Measurements from ENCODE around the gene PLCB4.

The PLCB4 gene

DNA sequence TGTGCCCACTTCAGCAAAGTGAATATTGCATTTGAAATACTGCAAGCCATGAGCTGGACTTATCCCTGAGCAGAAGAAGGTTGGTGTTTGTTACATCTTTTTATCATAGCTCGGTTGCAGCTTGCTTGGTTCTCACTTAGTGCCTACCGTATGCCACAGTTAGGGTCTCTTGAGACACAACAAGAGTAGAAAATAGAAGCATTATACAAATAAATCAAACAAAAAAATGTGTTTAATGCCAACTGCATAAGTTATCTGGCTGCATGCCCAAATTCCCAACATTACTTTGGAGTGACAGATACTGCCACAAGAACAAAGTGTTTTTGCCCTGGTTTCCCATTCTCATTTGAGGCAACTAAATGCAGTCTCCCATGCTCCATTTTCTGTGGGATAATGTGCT is 391.6 kb downstream of the PLCB4 start:
- H3K9ac ChIP-seq (ENCODE audit: low read length): no peak overlapping the region
- H3K4me3 ChIP-seq (ENCODE audit: low read length): no peak overlapping the region
- H3K9me3 ChIP-seq (ENCODE audit: control insufficient read depth, low read length): no peaks in the 10 kb centered on the region
- no peaks in the 10 kb centered on the region for H3K36me3 ChIP-seq (ENCODE audit: control insufficient read depth, insufficient read depth, low read length)
- H3K27me3 ChIP-seq (ENCODE audit: control insufficient read depth, insufficient read depth, low read length): no peaks in the 10 kb centered on the region
- no peaks in the 10 kb centered on the region for H3K4me1 ChIP-seq (ENCODE audit: control insufficient read depth, insufficient read depth, low read length)

GRCh38 chr20:9467995-9468394 is 399.1 kb downstream of the PLCB4 start:
- no peaks in the 10 kb centered on the region for H3K9me3 ChIP-seq (ENCODE audit: control insufficient read depth, low read length)

DNA sequence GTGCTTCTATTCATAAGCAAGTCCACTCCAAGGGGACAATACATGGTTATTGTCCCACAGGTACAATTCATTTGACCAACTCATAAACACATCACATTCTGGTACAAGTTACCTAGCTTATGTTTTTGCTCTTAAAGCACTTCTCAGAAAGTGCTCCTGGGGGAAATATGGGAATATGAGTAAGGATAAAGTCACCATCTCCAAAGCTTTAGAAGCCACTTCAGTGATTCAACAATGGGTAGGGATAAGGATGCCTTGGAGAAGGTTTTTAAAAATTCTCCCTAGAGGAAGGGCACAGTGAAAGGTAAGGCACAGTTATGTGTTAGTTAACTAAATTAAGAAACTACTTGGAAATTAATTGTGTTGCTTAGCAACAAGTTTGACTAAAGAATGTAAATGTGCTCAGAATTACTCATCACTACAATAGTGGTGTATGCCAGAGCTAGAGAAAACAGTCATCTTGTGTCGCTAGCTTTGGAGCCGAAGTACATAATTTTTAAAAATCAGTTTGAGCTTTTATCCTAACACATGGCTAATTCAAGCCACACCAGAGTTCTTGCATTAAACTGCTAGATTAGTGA is 406.0 kb downstream of the PLCB4 start:
- H3K9ac ChIP-seq (ENCODE audit: low read length): no peak overlapping the region
- no peaks in the 10 kb centered on the region for H3K9me3 ChIP-seq (ENCODE audit: control insufficient read depth, low read length)
- H3K4me1 ChIP-seq (ENCODE audit: control insufficient read depth, insufficient read depth, low read length): no peaks in the 10 kb centered on the region
- H3K27me3 ChIP-seq (ENCODE audit: control insufficient read depth, insufficient read depth, low read length): no peaks in the 10 kb centered on the region
- H3K4me3 ChIP-seq (ENCODE audit: low read length): no peak overlapping the region
- H3K36me3 ChIP-seq (ENCODE audit: control insufficient read depth, insufficient read depth, low read length): no peaks in the 10 kb centered on the region

More at GRCh38 chr20:9467995-9468394, 399.1 kb downstream of the PLCB4 start:
- Histone ChIP-seq H3K4me3 (ENCODE audit: low read length) (no peak overlapping the region), H3K36me3 (ENCODE audit: control insufficient read depth, insufficient read depth, low read length) (no peaks in the 10 kb centered on the region), H3K4me1 (ENCODE audit: control insufficient read depth, insufficient read depth, low read length) (no peaks in the 10 kb centered on the region), H3K27me3 (ENCODE audit: control insufficient read depth, insufficient read depth, low read length) (no peaks in the 10 kb centered on the region), H3K9ac (ENCODE audit: low read length) (no peak overlapping the region)

GRCh38 chr20:9475456-9475855 is 406.6 kb downstream of the PLCB4 start:
- Histone ChIP-seq H3K9ac (ENCODE audit: low read length) (no peak overlapping the region), H3K36me3 (ENCODE audit: control insufficient read depth, insufficient read depth, low read length) (no peaks in the 10 kb centered on the region), H3K4me3 (ENCODE audit: low read length) (no peak overlapping the region), H3K27me3 (ENCODE audit: control insufficient read depth, insufficient read depth, low read length) (no peaks in the 10 kb centered on the region), H3K9me3 (ENCODE audit: control insufficient read depth, low read length) (no peaks in the 10 kb centered on the region), H3K4me1 (ENCODE audit: control insufficient read depth, insufficient read depth, low read length) (no peaks in the 10 kb centered on the region)

DNA sequence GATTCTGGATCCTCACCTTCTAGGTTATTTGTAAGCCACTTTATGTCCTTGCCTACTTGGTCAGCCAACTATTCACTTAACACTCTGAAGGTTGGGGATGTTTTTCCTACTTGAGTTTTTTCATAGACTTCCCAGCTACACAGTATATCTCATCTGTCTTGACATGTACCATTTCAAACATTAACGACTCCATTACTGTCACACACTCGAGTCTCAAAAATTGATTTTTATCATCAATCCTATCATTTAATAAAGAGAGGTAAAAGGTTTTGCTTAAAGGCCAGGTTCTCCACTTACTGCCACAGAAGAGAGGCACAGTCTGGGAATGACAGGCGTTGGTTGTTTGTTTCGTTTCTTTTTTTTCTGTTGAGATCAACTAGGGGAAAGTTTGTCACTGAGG is 407.3 kb downstream of the PLCB4 start:
- Histone ChIP-seq H3K27me3 (ENCODE audit: control insufficient read depth, insufficient read depth, low read length) (no peaks in the 10 kb centered on the region), H3K9me3 (ENCODE audit: control insufficient read depth, low read length) (no peaks in the 10 kb centered on the region), H3K4me3 (ENCODE audit: low read length) (no peak overlapping the region), H3K4me1 (ENCODE audit: control insufficient read depth, insufficient read depth, low read length) (no peaks in the 10 kb centered on the region), H3K9ac (ENCODE audit: low read length) (no peak overlapping the region), H3K36me3 (ENCODE audit: control insufficient read depth, insufficient read depth, low read length) (no peaks in the 10 kb centered on the region)

- Histone ChIP-seq H3K4me1 (ENCODE audit: control insufficient read depth, insufficient read depth, low read length) (no peaks in the 10 kb centered on the region), H3K27me3 (ENCODE audit: control insufficient read depth, insufficient read depth, low read length) (no peaks in the 10 kb centered on the region), H3K9ac (ENCODE audit: low read length) (no peak overlapping the region), H3K4me3 (ENCODE audit: low read length) (no peak overlapping the region), H3K9me3 (ENCODE audit: control insufficient read depth, low read length) (no peaks in the 10 kb centered on the region), H3K36me3 (ENCODE audit: control insufficient read depth, insufficient read depth, low read length) (no peaks in the 10 kb centered on the region)
Measured at GRCh38 chr20:9476637-9477036, 407.8 kb downstream of the PLCB4 start.

DNA sequence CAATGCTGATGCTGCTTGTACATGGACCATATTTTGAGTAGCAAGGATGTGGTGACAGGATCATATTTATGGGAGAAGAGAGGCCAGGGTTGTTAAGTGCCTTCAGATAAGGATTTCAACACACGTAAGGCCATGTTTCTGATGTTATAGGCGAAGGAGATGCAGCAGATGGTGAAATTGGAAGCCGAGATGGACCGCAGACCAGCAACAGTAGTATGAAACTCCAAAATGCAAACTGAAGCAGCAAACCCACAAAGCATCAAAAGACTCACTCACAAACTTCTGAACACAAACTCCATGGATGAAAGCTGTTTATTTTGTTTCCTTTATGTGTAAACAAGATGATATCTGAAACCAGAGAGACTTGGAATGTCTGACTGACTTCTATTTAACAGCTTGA is 409.9 kb downstream of the PLCB4 start:
- Histone ChIP-seq H3K9ac (ENCODE audit: low read length) (no peak overlapping the region), H3K27me3 (ENCODE audit: control insufficient read depth, insufficient read depth, low read length) (no peaks in the 10 kb centered on the region)

DNA sequence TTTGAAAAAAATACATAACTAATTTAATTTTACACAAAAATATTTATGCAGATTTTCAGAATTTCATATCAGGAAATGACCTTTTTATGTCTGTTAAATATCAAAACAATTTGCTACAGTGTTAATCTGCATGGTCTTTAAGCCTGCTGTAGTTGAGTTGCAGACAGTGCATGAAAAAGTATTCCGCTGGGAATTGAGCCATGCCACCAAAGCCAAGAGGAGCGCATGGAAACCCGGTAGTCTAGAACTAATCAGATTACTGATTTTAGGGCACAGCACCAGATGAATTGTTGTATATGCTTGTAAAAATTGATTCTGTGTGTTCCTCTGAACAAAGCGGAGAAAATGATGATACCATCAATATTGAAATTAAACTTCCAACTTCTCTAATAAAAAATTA is 411.2 kb downstream of the PLCB4 start:
- H3K27me3 ChIP-seq (ENCODE audit: control insufficient read depth, insufficient read depth, low read length): no peaks in the 10 kb centered on the region
- no peaks in the 10 kb centered on the region for H3K9me3 ChIP-seq (ENCODE audit: control insufficient read depth, low read length)
- no peaks in the 10 kb centered on the region for H3K36me3 ChIP-seq (ENCODE audit: control insufficient read depth, insufficient read depth, low read length)
- H3K4me3 ChIP-seq (ENCODE audit: low read length): no peak overlapping the region
- no peaks in the 10 kb centered on the region for H3K4me1 ChIP-seq (ENCODE audit: control insufficient read depth, insufficient read depth, low read length)
- no peak overlapping the region for H3K9ac ChIP-seq (ENCODE audit: low read length)

More for the DNA sequence above, 409.9 kb downstream of the PLCB4 start:
- H3K4me1 ChIP-seq (ENCODE audit: control insufficient read depth, insufficient read depth, low read length): no peaks in the 10 kb centered on the region
- no peak overlapping the region for H3K4me3 ChIP-seq (ENCODE audit: low read length)
- no peaks in the 10 kb centered on the region for H3K36me3 ChIP-seq (ENCODE audit: control insufficient read depth, insufficient read depth, low read length)
- no peaks in the 10 kb centered on the region for H3K9me3 ChIP-seq (ENCODE audit: control insufficient read depth, low read length)

GRCh38 chr20:9482180-9482579 is 413.3 kb downstream of the PLCB4 start:
- Histone ChIP-seq H3K9ac (ENCODE audit: low read length) (no peak overlapping the region), H3K9me3 (ENCODE audit: control insufficient read depth, low read length) (no peaks in the 10 kb centered on the region), H3K4me3 (ENCODE audit: low read length) (no peak overlapping the region), H3K4me1 (ENCODE audit: control insufficient read depth, insufficient read depth, low read length) (no peaks in the 10 kb centered on the region), H3K36me3 (ENCODE audit: control insufficient read depth, insufficient read depth, low read length) (no peaks in the 10 kb centered on the region), H3K27me3 (ENCODE audit: control insufficient read depth, insufficient read depth, low read length) (no peaks in the 10 kb centered on the region)

- Histone ChIP-seq H3K36me3 (ENCODE audit: control insufficient read depth, insufficient read depth, low read length) (no peaks in the 10 kb centered on the region), H3K4me3 (ENCODE audit: low read length) (no peak overlapping the region), H3K9ac (ENCODE audit: low read length) (no peak overlapping the region), H3K27me3 (ENCODE audit: control insufficient read depth, insufficient read depth, low read length) (no peaks in the 10 kb centered on the region), H3K9me3 (ENCODE audit: control insufficient read depth, low read length) (no peaks in the 10 kb centered on the region), H3K4me1 (ENCODE audit: control insufficient read depth, insufficient read depth, low read length) (no peaks in the 10 kb centered on the region)
Measured at GRCh38 chr20:9483131-9483530, 414.2 kb downstream of the PLCB4 start.

DNA sequence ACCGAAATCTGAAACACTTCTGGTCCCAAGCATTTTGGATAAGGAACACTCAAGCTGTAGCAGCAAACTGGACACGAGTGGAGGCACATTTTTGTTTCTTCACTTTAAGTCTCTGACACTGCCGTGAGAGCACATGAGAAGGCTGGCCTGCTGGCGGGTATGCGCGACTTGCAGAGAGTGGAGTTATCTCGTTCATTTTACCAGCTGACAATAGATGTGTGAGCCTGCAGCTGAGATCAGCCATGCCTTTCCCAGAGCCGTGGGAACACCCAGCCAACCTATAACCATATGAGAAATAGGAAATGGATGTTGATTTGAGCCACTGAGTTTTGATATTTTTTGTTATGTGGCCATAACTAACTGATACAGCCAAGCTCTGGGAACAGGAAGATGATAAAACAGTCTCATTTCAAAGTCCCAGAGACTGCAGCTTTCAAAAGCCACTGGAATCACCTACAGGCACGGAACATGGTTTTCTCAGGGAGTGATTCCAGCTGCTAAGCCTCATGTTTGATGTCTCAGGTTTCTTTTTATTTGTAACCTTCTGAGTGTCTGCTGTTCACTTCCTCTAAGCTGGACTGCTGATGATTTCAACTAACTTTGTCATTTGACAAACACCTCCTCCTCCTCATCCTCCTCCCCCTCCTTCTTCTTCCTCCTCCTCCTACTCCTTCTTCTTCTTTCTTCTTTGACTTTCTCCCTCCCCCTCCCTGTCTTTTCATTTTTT is 416.9 kb downstream of the PLCB4 start:
- no peak overlapping the region for H3K9ac ChIP-seq (ENCODE audit: low read length)
- H3K4me1 ChIP-seq (ENCODE audit: control insufficient read depth, insufficient read depth, low read length): no peaks in the 10 kb centered on the region
- H3K36me3 ChIP-seq (ENCODE audit: control insufficient read depth, insufficient read depth, low read length): no peaks in the 10 kb centered on the region
- H3K27me3 ChIP-seq (ENCODE audit: control insufficient read depth, insufficient read depth, low read length): no peaks in the 10 kb centered on the region
- H3K9me3 ChIP-seq (ENCODE audit: control insufficient read depth, low read length): no peaks in the 10 kb centered on the region
- no peak overlapping the region for H3K4me3 ChIP-seq (ENCODE audit: low read length)

- no peak overlapping the region for H3K9ac ChIP-seq (ENCODE audit: low read length)
- H3K9me3 ChIP-seq (ENCODE audit: control insufficient read depth, low read length): no peaks in the 10 kb centered on the region
- H3K27me3 ChIP-seq (ENCODE audit: control insufficient read depth, insufficient read depth, low read length): no peaks in the 10 kb centered on the region
- no peak overlapping the region for H3K4me3 ChIP-seq (ENCODE audit: low read length)
- H3K4me1 ChIP-seq (ENCODE audit: control insufficient read depth, insufficient read depth, low read length): no peaks in the 10 kb centered on the region
- H3K36me3 ChIP-seq (ENCODE audit: control insufficient read depth, insufficient read depth, low read length): no peaks in the 10 kb centered on the region
Measured at GRCh38 chr20:9487231-9487630, 418.3 kb downstream of the PLCB4 start.
